Stimulated activated CD4-positive, alpha-beta T cell treated with anti-CD3 and anti-CD28 coated beads, Interleukin-12 subunit alpha, Interleukin-12 subunit beta, amount 100 ng/mL, for 4 hours (primary cell): ENCODE results near the gene DNASE1L1.

Experiments
- DNase-seq: peaks from one replicate; pipeline ENCODE4 v3.0.0-alpha.2; 2020

Gene DNASE1L1

GRCh38 chrX:154409222-154409871 is at the start of gene DNASE1L1:
DNASE1L1 (minus strand) TSS chrX:154409254; CDS start chrX:154405568, 3,686 bp downstream.
- DNase-seq, result no peak

GRCh38 chrX:154458116-154458953 is 49.3 kb upstream of the DNASE1L1 start, which contains the start of gene PLXNA3:
PLXNA3 (plus strand) TSS chrX:154458281; CDS start chrX:154460184, 1,903 bp downstream.
- DNase-seq, result peak; percentile 62

DNA sequence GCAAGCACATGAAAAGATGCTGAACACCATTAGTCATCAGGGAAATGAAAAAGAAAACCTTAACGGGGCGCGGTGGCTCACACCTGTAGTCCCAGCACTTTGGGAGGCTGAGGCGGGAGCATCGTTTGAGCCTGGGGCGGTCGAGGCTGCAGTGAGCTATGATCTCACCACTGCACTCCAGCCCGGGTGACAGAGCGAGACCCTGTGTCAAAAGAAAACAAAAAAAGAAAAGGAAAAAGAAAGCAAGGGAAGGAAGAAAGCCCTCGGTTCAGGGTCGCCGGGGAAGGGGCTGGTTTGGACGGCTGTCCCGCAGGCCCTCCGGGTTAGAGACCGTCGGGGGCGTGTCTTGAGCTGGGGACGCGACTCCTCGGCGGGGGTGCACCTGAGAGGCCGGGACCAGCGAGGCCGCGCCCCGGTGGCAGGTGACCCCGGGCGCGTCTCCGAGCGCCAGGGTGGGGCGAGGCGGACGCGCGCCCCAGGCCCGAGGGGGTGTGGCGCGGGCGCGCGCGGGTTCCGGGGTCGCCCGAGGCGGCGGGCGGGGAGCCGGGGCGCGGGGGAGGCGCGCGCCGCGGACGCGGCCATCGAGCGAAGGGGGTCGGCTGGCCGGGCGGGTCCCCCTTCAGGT is 48.5 kb upstream of the DNASE1L1 start:
- peak; percentile 41 for DNase-seq

- no peak for DNase-seq
Observed at GRCh38 chrX:154452823-154453222, 43.8 kb upstream of the DNASE1L1 start.

GRCh38 chrX:154450312-154450711 is 41.3 kb upstream of the DNASE1L1 start:
- no peak for DNase-seq

DNA sequence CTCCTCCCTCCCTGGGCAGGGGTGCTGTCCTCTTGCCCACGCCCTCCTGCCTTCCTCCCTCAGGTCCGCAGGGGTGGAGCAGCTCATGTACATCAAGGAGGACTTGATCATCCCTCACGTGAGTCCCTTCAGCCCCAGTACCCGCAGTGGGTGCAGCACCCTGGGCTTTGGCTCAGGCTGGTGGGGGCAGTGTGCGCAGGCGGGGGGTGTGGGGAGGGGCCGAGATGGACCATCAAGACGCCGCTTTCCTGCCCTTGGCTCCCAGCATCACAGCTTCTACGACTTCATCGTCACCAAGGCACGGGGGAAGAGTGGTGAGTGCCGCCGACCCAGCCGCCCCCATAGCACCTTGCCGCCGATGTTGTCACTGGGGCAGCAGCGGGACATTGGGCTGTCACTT is 40.6 kb upstream of the DNASE1L1 start:
- DNase-seq, result no peak

DNA sequence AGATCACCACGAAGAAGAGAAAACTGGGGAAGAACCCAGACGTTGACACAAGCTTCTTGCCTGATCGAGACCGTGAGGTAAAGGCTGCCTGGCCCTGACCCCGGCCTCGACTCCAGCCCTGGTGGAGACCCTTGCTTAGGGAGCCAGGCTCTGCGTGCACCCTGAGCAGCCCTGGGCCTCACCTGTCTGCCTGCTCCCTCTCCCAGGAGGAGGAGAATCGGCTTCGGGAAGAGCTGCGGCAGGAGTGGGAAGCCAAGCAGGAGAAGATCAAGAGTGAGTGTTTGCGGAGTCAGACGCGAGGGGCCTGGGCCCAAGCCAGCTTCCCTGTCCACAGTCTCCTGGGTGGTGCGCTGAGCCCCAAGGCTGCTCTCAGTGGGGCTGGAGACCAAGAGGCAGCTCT is 39.4 kb upstream of the DNASE1L1 start:
- DNase-seq, result no peak

DNA sequence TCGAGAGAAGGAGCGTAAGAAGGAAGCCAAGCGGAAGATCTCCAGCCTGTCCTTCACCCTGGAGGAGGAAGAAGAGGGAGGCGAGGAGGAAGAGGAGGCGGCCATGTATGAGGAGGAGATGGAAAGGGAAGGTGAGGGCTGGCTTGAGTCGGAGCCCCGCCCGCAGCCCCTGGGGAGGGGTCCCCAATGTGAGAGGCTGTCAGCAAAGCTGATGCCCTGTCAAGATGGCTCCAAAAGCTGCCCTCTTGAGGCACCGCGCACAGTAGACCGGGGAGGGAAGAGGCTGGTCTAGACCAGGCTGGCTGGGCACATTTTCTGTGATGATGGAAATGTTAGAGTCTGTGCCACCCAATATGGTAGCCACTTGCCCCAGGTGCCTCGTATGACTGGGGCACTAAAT is 37.4 kb upstream of the DNASE1L1 start:
- no peak for DNase-seq

GRCh38 chrX:154445776-154446175 is 36.7 kb upstream of the DNASE1L1 start:
- no peak for DNase-seq

DNA sequence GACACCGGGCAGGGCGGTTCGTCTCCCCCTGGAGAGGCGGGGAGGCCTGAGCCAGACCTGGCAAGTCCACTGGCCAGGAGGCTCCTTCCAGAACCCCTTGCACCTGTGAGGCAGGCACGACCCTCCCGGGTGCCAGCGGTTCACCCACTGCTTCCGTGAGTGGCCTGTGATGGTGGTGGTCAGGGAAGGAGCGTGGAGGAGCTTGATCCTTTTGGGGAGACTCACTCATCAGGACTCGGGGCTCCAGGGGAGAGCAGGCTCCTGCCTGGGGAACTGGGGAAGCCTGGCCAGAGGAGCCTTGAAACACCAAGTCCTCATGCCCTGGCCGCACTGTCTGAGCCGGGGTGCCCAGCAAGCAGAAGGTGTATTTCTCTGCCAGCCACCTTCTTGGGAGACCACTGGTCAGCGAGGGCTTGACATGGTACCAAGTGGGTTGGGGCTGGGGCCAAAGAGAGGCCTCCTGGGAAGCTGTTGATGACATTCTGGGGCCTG is 35.7 kb upstream of the DNASE1L1 start:
- DNase-seq, result no peak

GRCh38 chrX:154443992-154444754 is 35.1 kb upstream of the DNASE1L1 start, which contains the start of gene FAM50A:
FAM50A (plus strand) TSS chrX:154444141; CDS start chrX:154444236, 95 bp downstream.
- DNase-seq, result peak; percentile 70

DNA sequence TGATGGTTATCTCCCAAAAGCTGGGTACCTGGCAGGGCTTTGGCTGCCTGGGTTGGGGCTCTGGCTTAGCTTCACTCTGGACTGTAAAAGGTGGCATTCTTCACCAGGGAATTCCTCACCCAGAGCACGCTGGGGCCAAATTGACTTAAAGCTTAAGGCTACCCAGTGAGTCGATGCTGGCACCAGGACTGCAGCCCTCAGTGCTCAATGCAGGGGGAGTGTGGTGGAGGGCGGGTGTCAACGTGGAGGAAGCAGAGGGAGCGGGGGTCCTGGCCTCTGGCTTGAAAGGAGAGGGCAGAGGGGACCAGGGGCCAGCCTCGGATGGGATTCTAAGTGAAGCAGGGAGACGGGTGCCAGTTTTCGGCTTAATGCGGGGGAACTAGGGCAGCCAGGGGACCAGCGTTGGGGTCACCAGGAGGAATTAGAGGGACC is 34.4 kb upstream of the DNASE1L1 start:
- no peak for DNase-seq

DNA sequence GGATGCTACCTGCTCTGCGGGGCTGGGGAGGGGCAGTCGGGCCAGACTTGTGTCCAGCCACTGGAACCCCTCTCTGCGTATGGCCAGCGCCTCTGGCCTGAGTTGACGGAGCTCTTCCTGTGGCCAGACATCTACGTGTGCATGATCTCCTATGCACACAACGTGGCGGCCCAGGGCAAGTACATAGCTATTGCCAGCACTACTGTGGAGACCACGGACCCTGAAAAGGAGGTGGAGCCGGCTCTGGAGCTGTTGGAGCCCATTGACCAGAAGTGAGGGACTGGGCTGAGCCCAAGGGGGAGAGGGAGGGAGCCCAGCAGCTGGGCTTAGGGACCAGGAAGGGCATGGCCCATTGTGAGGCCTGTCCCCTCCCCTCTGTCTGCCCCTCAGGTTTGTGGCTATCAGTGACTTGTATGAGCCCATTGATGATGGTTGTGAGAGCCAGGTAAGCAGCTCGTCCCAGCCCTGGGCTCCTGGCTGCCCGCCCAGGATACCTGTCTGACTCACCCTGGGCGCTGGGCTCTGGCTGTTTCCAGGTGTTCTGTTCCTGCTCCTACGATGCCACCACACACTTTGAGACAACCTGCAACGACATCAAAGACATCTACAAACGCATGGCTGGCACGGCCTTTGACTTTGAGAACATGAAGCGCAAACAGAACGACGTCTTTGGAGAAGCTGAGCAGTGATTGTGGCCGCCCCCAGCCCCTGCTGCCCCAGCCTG is 33.1 kb upstream of the DNASE1L1 start:
- DNase-seq, result no peak

- no peak for DNase-seq
Observed at GRCh38 chrX:154441564-154441963, 32.5 kb upstream of the DNASE1L1 start.

DNA sequence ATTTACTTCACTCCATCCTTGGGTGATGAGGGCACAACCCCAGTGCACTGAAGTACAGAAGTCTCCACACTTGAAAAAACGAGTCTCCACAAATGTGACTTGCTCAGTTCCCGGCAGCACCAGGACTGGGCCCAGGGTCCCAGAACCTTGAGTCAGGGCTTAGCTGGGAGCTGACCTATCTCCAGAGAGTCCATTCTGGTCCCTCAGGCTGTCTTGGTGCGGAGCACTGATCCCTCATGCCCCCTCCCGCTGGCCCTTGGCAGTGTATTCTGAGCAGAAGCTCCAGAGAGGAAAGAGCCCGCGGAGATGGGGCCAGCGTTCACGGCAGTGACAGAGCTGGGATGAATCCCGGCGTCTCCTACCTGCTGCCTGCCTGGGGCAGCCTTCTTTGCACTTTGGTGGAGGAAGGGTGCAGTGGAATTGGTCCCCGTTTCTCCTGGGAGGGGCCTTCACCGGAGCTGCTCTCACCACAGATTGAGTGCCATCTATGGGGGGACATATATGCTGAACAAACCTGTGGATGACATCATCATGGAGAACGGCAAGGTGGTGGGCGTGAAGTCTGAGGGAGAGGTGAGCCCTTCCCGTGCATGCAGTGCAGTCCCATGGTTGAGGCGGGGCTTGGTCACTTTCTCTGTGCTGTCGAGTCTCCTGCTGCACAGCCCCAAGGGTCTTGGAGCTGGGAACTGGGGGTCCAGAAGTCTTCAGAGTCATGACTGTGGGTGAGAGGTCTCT is 31.7 kb upstream of the DNASE1L1 start:
- no peak for DNase-seq

- DNase-seq, result no peak
Observed at GRCh38 chrX:154439841-154440240, 30.8 kb upstream of the DNASE1L1 start.

DNA sequence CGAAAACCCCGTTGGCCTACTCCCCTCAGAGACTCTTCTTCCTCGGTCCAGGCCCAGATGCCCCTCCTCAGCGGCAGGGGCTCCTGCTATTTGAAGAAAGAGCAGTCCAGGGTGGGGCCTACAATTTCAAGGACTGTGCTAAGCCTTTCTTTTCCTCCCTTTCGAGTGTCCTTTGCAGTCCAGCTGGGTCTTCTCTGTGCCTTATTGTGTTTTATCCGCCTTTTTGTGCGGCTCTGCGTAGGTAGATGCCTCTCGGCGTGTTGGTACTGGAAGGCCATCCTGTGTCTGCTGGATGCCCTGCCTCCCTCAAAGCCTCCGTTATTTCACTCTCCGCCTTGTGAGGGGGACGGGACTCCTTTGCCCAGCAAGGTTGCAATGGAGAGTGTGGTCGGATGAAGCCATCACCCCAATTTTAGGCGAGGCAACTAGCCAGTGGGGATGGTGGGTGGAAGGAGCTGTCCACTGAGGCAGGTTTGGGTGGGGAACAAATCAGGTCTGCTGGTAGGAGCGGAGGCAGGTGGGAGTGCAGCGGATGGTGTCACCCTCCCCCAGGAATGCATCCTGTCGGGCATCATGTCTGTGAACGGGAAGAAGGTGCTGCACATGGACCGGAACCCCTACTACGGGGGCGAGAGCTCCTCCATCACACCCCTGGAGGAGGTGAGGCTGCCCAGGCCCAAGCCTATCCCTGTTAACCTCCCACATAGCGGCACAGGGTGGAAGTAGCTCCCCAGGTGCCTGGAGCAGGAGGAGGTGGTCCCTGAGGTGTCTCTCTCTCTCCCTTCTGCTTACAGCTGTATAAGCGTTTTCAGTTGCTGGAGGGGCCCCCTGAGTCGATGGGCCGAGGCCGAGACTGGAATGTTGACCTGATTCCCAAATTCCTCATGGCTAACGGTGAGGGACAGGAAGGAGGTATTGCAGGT is 29.2 kb upstream of the DNASE1L1 start:
- DNase-seq, result no peak

DNA sequence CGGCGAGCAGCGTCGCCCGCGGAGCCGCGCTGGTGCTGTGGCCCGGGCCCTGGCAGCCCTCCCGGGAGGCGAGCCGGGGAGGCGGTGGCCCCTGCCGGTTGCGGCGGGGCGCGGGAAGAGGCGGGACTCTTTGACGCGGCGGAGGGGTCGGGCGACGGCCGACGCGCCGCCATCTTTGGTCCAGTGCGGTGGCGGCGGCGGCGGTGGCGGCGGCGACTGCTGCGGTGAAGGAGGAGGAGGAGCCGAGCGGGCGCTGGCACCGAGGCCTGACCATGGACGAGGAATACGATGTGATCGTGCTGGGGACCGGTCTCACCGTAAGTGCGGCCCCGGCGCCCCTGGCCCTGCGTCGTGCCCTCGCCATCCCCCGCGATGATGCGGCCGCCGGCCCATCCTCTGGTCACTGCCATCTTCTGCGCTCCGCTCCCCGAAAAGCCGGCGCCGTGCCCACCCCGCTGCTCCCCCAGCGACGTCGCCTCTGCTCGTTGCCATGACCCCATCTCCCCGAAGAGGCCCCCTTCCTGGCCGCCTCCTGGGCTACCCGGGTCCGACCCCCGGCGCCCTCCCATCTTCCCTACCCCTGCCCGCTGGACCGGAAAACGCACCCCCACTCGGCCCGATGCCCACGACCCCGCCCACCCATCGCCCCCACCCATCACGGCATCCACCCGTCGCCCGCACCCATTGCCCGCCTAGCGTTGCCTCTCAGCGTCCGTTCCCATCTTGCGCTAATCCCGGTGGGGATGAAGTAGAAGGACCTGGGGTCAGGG is 28.1 kb upstream of the DNASE1L1 start, which contains the start of gene GDI1:
Gene GDI1 (plus strand): TSS at position 172 of the 770 bp plus-strand sequence. CDS start 101 bp downstream, at position 273.
- peak; percentile 56 for DNase-seq

GRCh38 chrX:154436374-154436982 is 27.4 kb upstream of the DNASE1L1 start:
- peak; percentile 41 for DNase-seq
